Measurements from ENCODE around the gene WIZ.
A peak's percentile ranks its signal among the peaks of the same experiment; 100 is the strongest.

The WIZ gene

DNA sequence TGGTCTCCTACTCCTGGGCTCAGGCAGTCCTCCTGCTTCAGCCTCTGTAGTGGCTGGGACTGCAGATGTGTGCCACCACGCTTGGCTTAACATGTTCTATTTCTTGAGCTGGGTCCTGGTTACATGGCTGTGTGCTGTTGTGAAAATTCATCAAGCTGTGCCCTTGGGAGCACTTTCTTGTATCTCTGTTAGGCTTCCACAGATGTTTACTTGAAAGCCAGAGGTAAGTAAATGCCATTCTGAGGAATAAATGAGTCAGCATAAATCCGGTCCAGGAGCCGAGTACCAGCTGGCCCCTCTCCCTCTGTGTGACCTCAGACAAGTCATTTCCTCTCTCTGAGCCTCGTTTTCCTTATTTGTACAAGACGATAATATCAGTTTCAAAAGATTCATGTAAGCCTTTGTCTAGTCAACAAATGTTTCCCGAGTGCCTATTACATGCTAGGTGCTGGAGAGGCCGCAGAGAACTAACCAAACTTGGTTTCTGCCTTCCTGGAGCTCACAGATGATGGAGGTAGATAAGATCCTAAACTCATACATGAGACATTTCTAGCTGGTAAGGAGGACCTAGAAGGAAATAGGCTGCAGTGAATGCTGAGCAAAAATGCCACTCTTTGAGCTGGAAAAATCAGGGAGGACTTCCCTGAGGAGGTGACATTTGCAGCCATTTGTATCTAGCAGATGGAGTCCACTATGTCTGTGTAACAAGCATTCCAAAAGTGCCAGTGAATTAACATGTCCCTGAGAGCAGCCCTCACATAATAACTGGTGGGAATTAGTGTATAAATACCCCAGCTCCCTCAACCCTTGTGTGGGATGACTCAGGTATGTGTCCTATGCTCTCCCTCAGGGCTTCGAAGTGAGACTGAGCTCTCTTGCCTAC is 17.3 kb upstream of the WIZ start:
- DNase-seq (ENCODE audit: low spot score): no peak

- peak; percentile 42 for DNase-seq (ENCODE audit: low spot score)
These were observed 14.9 kb upstream of the WIZ start, which contains the start of gene RASAL3 for GRCh38 chr19:15464394-15465385. TSS of gene RASAL3 (minus strand) at chr19:15464544. CDS start at chr19:15464358, 186 bp downstream.

- peak; percentile 45 for DNase-seq (ENCODE audit: low spot score)
These were observed 14.2 kb upstream of the WIZ start for GRCh38 chr19:15463861-15464371.

DNA sequence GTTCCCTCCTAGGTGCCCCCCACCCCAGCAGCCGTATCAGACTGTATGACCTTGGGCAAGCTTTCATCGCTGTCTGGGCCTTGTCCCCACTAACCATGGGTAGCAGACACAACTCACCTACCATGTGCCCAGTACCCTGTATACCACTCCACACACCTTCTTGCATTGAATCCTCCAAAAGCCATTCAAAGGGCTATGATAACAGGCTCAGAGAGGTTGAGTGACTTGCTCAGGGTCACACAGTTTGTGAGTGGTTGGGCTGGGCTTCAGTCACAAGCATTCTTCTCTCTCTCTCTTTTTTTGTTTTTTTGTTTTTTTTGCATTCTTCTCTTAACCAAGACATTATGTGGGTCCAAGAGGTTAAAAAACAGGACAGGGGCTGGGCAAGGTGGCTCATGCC is 11.9 kb upstream of the WIZ start:
- no peak for DNase-seq (ENCODE audit: low spot score)

DNA sequence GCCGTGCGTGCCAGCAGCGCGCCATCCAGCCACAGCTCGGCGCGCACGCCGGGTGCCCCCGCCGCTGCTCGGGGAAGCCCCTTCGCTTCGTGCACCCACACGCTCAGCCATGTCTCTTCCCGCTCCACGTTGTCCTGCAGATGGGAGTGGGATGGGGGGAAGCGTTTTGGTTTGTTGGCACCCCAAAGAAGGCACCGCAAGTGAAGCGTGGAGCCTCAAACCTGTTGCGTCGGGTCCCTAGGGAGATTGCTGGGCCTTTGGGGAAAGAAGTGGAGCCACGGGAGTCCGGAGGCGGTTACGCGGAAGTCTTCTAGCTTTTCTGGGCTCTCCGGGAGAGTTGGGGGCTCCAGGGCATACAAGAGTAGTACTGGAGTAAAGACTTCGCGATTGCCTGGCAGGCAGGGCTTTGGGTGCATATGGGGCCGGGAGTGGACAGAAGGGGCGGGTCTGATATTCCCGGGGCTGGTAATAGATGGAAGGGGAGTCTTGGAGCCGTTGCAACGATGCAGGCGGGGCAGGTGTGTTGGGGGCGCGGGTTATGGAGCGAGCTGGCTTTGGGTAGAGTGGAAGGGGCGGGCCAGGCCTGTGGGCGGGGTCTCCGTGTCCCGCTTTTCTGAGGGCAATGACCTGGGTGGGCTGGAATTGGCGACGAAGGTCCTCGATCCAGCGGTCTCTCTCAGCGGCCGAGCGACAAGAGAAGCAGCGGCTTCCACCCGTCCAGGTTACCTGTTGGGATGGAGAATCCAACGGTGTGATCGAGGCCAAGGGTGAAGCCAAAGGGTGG is 8.1 kb upstream of the WIZ start:
- DNase-seq (ENCODE audit: low spot score): no peak

DNA sequence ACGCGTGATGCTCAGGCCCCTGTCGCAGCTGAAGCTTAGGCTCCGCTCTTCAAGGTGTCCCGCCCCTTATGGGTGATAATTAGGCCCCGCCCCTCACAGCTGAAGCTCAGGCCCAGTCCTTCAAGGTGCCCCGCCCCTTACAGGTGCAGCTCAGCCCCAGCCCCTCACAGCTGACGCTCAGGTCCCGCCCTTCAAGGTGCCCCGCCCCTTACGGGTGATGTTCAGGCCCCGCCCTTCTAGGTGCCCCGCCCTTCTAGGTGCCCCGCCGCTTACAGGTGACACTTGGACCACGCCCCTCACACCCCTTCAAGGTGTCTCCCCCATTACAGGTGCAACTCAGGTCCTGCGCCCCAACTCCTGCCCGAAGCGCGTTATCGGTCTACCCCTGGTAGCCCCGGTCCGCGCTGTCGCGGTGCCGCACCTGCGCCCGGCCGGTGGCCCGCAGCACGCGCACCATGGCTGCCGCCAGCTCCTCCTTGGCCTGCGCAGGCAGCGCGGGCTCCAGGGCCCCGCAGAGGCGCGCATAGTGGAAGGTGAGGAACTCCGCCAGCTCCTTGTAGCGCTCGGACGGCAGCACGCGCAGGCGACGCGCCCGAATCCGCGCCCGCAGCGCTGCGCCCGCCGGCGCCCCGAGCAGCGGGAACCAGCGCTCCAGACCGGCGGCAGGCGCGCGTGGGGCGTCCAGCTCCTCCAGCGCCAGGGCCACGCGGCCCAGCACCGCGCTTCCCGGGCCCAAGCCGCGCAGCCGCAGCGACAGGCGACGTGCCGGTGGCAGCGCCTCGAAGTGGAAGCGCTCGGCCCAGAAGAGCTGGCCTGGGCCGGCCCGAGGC is 7.3 kb upstream of the WIZ start:
- DNase-seq (ENCODE audit: low spot score): no peak

GRCh38 chr19:15456441-15456840 is 6.7 kb upstream of the WIZ start:
- DNase-seq (ENCODE audit: low spot score): no peak

GRCh38 chr19:15455996-15456395 is 6.2 kb upstream of the WIZ start:
- no peak for DNase-seq (ENCODE audit: low spot score)

GRCh38 chr19:15453906-15454860 is 4.4 kb upstream of the WIZ start:
- DNase-seq (ENCODE audit: low spot score): no peak

DNA sequence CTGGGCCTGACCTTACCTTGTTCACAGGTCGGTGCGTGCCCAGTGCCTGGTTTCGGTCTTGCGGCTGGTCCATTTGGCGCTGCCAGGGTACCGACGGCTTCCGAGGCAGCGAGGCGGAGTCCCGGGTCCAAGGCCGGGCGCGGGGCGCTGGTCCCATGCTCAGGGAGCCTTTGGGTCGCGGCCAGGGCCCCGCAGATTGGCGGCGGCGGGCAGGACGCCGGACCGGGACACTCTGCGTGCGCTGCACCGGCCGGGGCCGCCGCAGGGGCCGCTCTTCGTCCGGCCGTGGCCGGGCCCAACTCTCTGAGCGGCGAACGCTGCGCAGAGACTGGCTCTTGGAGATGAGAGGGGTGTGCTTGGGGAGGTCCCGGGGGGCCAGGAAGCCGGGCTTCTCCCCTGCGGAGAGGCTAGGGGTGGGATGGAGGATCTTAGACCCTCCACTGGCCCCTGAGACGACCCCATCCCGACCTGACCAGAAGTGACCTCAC is 3.4 kb upstream of the WIZ start:
- DNase-seq (ENCODE audit: low spot score): no peak

GRCh38 chr19:15452111-15453047 is 2.6 kb upstream of the WIZ start:
- peak; percentile 95 for DNase-seq (ENCODE audit: low spot score)

DNA sequence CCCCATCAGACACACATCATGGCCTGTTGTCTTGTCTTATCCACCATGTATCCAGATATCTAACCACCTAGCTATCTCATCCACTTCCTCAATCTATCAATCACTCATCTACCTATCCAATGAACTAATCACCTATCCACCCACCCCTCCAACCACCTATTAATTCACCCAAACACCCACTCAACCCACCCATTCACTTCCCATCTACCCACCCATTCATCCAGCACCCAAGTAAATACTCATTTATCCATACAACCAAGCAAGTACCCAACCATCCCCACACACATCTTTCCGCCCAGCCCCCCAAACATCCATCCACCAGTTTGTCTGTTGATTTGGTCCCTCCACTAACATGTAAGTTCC is 753 bp upstream of the WIZ start:
- no peak for DNase-seq (ENCODE audit: low spot score)

DNA sequence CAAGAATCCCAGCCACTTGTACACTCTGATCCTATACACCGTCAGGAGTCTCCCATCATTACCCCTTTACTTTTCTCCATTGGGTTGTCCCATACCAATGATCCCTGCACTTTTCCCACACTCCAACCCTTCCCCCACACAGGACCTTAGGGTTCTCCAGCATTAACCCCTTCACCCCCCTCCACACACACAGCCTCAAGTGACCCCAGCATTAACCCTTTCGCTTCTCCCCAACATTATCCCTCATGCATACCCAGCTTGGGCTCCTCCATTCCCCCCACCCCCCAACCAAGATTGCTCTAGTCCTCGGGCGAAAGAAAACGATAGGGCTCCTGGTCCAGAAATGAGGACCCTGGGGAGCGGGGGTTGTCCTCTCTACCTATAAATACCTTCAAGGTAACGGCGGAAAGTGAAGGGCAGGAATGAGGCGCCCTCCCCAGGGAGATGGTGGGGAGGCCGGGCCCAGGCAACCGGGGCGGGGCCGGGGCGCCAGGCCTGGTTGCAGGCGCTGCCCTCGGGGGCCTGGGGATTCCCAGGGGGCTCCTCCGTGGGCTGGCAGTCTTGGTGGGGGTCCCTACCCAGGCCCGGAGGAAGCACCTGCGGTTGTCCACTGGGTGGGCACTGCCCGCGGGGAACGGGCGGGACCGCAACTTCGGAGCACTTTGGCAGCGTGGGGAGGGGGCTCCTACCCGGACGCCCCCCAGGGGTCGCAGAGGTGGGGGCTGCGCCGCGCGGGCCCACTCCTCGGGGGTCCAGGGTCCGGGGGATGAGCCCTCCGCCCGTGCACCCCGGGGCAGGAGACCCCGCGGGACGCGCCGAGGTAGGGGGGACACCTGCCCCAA is 757 bp downstream of the WIZ start:
- DNase-seq (ENCODE audit: low spot score): no peak

DNA sequence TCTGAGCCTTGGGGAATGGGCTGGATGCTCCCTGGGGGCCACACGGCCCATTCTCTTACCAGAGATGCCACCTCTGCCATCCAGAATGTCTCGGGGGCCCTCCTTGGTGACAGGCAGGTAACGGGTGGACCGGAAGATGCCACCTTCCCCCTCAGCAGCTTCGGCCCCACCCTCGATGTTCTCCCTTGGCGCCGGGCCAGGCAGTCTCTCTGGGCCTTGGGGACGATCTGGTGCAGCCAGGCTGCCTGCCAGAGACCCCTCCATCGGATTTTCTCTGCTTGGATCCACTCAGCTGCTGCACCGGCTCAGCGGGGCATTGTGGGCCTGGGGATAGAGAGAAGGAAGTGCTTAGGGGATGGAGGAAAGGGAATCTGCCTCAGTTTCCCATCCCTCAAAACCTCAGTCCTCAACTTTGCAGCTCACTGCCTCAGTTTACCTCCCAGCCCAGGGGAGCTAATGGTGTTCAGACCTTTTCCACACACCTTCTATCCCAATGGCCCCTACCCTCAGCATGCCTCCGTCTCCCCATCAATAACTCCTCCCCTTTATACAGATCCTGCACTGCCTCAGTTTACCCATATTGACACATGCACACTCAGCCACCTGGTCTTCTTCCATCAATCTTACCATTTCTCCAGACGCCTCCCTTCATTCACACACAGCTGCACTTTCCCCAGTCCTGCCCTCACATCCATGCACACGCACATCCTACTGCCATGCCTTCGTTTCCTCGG is 1.5 kb downstream of the WIZ start:
- no peak for DNase-seq (ENCODE audit: low spot score)

- DNase-seq (ENCODE audit: low spot score): no peak
These were observed 2.7 kb downstream of the WIZ start for GRCh38 chr19:15447057-15447456.

GRCh38 chr19:15445807-15446376 is 3.9 kb downstream of the WIZ start:
- DNase-seq (ENCODE audit: low spot score): no peak
